GM21360 (cell line): ENCODE data around the gene MKS1.

Source experiments
- ATAC-seq: cut with Tn5 transposase; IDR thresholded peaks from one replicate; pipeline ENCODE4 v1.9.1; 2021; ENCODE audit warnings: mild to moderate bottlenecking, moderate library complexity; ENCODE audit not compliant: unreplicated experiment

The MKS1 gene

GRCh38 chr17:58204796-58205195, 14.3 kb downstream of the MKS1 start:
- no peak for ATAC-seq

- no peak for ATAC-seq
Measured at GRCh38 chr17:58202859-58203258, 16.2 kb downstream of the MKS1 start.

- ATAC-seq, result no peak
Measured at GRCh38 chr17:58200024-58200633, 18.9 kb downstream of the MKS1 start.

GRCh38 chr17:58196610-58197009, 22.4 kb downstream of the MKS1 start:
- ATAC-seq, result no peak

- no peak for ATAC-seq
Measured at GRCh38 chr17:58195518-58196123, 23.4 kb downstream of the MKS1 start.

GRCh38 chr17:58193641-58194255, 25.3 kb downstream of the MKS1 start:
- no peak for ATAC-seq

GRCh38 chr17:58192612-58193011, 26.4 kb downstream of the MKS1 start, which contains the start of gene EPX:
Gene EPX (plus strand): TSS chr17:58192726. CDS start chr17:58192847, 121 bp downstream.
- no peak for ATAC-seq

GRCh38 chr17:58191241-58191896, 27.7 kb downstream of the MKS1 start:
- ATAC-seq, result no peak

- no peak for ATAC-seq
Measured at GRCh38 chr17:58189436-58190146, 29.5 kb downstream of the MKS1 start.

GRCh38 chr17:58187675-58188074, 31.4 kb downstream of the MKS1 start:
- no peak for ATAC-seq

GRCh38 chr17:58187063-58187462, 32.0 kb downstream of the MKS1 start:
- no peak for ATAC-seq

- no peak for ATAC-seq
Measured at GRCh38 chr17:58186591-58186990, 32.5 kb downstream of the MKS1 start.

- no peak for ATAC-seq
Measured at GRCh38 chr17:58184986-58185761, 33.9 kb downstream of the MKS1 start.

- ATAC-seq, result no peak
Measured at GRCh38 chr17:58184308-58184985, 34.6 kb downstream of the MKS1 start.

GRCh38 chr17:58183514-58183913, 35.5 kb downstream of the MKS1 start:
- ATAC-seq, result no peak

- no peak for ATAC-seq
Measured at GRCh38 chr17:58181796-58182195, 37.3 kb downstream of the MKS1 start.

- ATAC-seq, result no peak
Measured at GRCh38 chr17:58176200-58176599, 42.9 kb downstream of the MKS1 start.

GRCh38 chr17:58174871-58175270, 44.2 kb downstream of the MKS1 start:
- no peak for ATAC-seq

- no peak for ATAC-seq
Measured at GRCh38 chr17:58172369-58173071, 46.5 kb downstream of the MKS1 start.
